Parathyroid adenoma (tissue), 2 donors: ENCODE measurements around the gene HEY2.

Experiments used
- H2AFZ ChIP-seq: fragments of 300-600 bp; sonication (generic); one replicate; pipeline ENCODE4 v1.7.0; 2017; ENCODE audit warnings: antibody characterized with exemption, mild to moderate bottlenecking
- H3K27ac ChIP-seq: fragments of 300-600 bp; sonication (generic); one replicate; pipeline ENCODE4 v1.7.0; 2017
- H3K27me3 ChIP-seq: fragments of 300-600 bp; sonication (generic); one replicate; pipeline ENCODE4 v1.7.0; 2017; ENCODE audit warnings: low read length; ENCODE audit not compliant: control insufficient read depth, insufficient read depth
- H3K36me3 ChIP-seq: fragments of 300-600 bp; sonication (generic); one replicate; pipeline ENCODE4 v1.7.0; 2017; ENCODE audit warnings: low read length; ENCODE audit not compliant: control insufficient read depth, insufficient read depth
- H3K4me1 ChIP-seq: fragments of 300-600 bp; sonication (generic); one replicate; pipeline ENCODE4 v1.7.0; 2017; ENCODE audit warnings: control low read depth
- H3K4me2 ChIP-seq: fragments of 300-600 bp; sonication (generic); one replicate; pipeline ENCODE4 v1.7.0; 2017; ENCODE audit warnings: low read length
- H3K4me3 ChIP-seq: fragments of 300-600 bp; sonication (generic); one replicate; pipeline ENCODE4 v1.7.0; 2017; ENCODE audit warnings: low read depth, low read length
- H3K79me2 ChIP-seq: fragments of 300-600 bp; sonication (generic); one replicate; pipeline ENCODE4 v1.7.0; 2017; ENCODE audit warnings: control low read depth
- H3K9ac ChIP-seq: fragments of 300-600 bp; sonication (generic); one replicate; pipeline ENCODE4 v1.7.0; 2017; ENCODE audit warnings: mild to moderate bottlenecking
- H3K9me3 ChIP-seq: fragments of 300-600 bp; sonication (generic); one replicate; pipeline ENCODE4 v1.7.0; 2017; ENCODE audit warnings: low read length; ENCODE audit not compliant: control insufficient read depth
- CTCF ChIP-seq: fragments of 300-600 bp; sonication (generic); IDR thresholded peaks from one replicate; pipeline ENCODE4 v1.7.0; 2017; ENCODE audit warnings: antibody characterized with exemption, mild to moderate bottlenecking
- donor health status: primary hyperparathyroidism.

HEY2 gene

GRCh38 chr6:125793863-125794262, 44.4 kb downstream of the HEY2 start:
- H2AFZ ChIP-seq: no peak overlapping the region
- H3K4me3 ChIP-seq: no peak overlapping the region
- H3K36me3 ChIP-seq: no peaks in the 10 kb centered on the region
- H3K4me1 ChIP-seq: peaks cover 9% of the 10 kb centered on the region
- TF ChIP-seq CTCF: no peak
- H3K9ac ChIP-seq: no peak overlapping the region
- no peak overlapping the region for H3K27ac ChIP-seq
- H3K79me2 ChIP-seq: peaks cover 20% of the 10 kb centered on the region
- H3K4me2 ChIP-seq: no peak overlapping the region
- H3K9me3 ChIP-seq: no peaks in the 10 kb centered on the region
- H3K27me3 ChIP-seq: no peaks in the 10 kb centered on the region

GRCh38 chr6:125794342-125795137, 45.1 kb downstream of the HEY2 start:
- Histone ChIP-seq H3K4me3 (no peak overlapping the region), H3K27me3 (no peaks in the 10 kb centered on the region), H3K27ac (no peak overlapping the region), H3K4me1 (peaks cover 5% of the 10 kb centered on the region), H3K79me2 (peaks cover 20% of the 10 kb centered on the region), H3K9me3 (no peaks in the 10 kb centered on the region), H3K9ac (no peak overlapping the region), H3K4me2 (no peak overlapping the region), H2AFZ (no peak overlapping the region), H3K36me3 (no peaks in the 10 kb centered on the region)
- TF ChIP-seq CTCF: no peak

GRCh38 chr6:125795301-125795700, 45.9 kb downstream of the HEY2 start:
- Histone ChIP-seq H3K79me2 (peaks cover 20% of the 10 kb centered on the region), H3K27ac (no peak overlapping the region), H3K4me2 (no peak overlapping the region), H3K9me3 (no peaks in the 10 kb centered on the region), H3K4me1 (no peaks in the 10 kb centered on the region), H3K36me3 (no peaks in the 10 kb centered on the region), H3K9ac (no peak overlapping the region), H2AFZ (no peak overlapping the region), H3K4me3 (no peak overlapping the region), H3K27me3 (no peaks in the 10 kb centered on the region)
- no peak for TF ChIP-seq CTCF

GRCh38 chr6:125797120-125797885, 47.9 kb downstream of the HEY2 start:
- Histone ChIP-seq H3K4me2 (no peak overlapping the region), H3K4me3 (no peak overlapping the region), H3K27ac (no peak overlapping the region), H3K27me3 (no peaks in the 10 kb centered on the region), H3K4me1 (no peaks in the 10 kb centered on the region), H3K36me3 (no peaks in the 10 kb centered on the region), H2AFZ (no peak overlapping the region), H3K79me2 (peaks cover 22% of the 10 kb centered on the region), H3K9me3 (no peaks in the 10 kb centered on the region), H3K9ac (no peak overlapping the region)
- TF ChIP-seq CTCF: no peak
